IMR-90 (cell line): Measurements from ENCODE around the gene RDH12. TPM values are rescaled to one million over a fixed set of nuclear protein-coding genes. Genes with fewer than 3 reads are reported as not detected.
A peak's percentile ranks its signal among the peaks of the same experiment; 100 is the strongest.
"Not testable (repeated sequence)": the region's sequence is repeated elsewhere in the genome, so short reads cannot be mapped to it uniquely, and the experiment has no call there.

ENCODE experiments used
- ATAC-seq: fragments of 200-7000 bp; cut with Tn5 transposase; 2 replicates; pipeline ENCODE4 v1.9.1; 2020; ENCODE audit warnings: low read depth, mild to moderate bottlenecking, moderate library complexity
- Bru-seq: library from RNA; stranded (reverse); fragments of 400-500 nt; gene quantifications from one replicate; lab custom pipeline; 2021; lab: Mats Ljungman, UMichigan
- BruChase-seq, 2 experiments: library from RNA; stranded (reverse); fragments of 400-500 nt; gene quantifications; one replicate each; lab custom pipeline; 2021; lab: Mats Ljungman, UMichigan
- BruUV-seq: library from RNA; stranded (reverse); fragments of 400-500 nt; replicated peaks from 2 replicates; lab custom pipeline; 2021; lab: Mats Ljungman, UMichigan
- CTCF ChIA-PET: fragments of 300-600 bp; formaldehyde crosslinking; extraction: SDS; loops from one replicate; lab custom pipeline; 2021; ENCODE audit warnings: antibody characterized with exemption; lab: Yijun Ruan, JAX
- POLR2A ChIA-PET: fragments of 300-600 bp; sonication (Branson Sonifier 250); formaldehyde crosslinking; loops from one replicate; lab custom pipeline; 2022; ENCODE audit warnings: antibody characterized with exemption; ENCODE audit not compliant: unreplicated experiment; lab: Charles Lee
- DNase-seq: peaks from one replicate; pipeline ENCODE4 v3.0.0; 2013
- H2AFZ ChIP-seq: replicated peaks from 2 replicates; pipeline ENCODE3; 2013; ENCODE audit warnings: low read length, mild to moderate bottlenecking; ENCODE audit not compliant: poor library complexity
- H2AK5ac ChIP-seq: 2 replicates; pipeline ENCODE4 v1.6.1; 2013; ENCODE audit warnings: low read depth, low read length, inconsistent platforms
- H2AK9ac ChIP-seq: replicated peaks from 2 replicates; pipeline ENCODE3; 2013; ENCODE audit warnings: mild to moderate bottlenecking, low read depth, low read length, moderate library complexity; ENCODE audit not compliant: poor library complexity
- H2BK120ac ChIP-seq: 2 replicates; pipeline ENCODE4 v1.6.1; 2013; ENCODE audit warnings: low read depth, low read length, inconsistent platforms
- H2BK15ac ChIP-seq: 3 replicates; pipeline ENCODE4 v1.6.1; 2013; ENCODE audit warnings: low read depth, low read length, inconsistent platforms
- H2BK20ac ChIP-seq: 2 replicates; pipeline ENCODE4 v1.6.1; 2013; ENCODE audit warnings: low read depth, mild to moderate bottlenecking, inconsistent platforms, low read length, moderate library complexity
- H2BK5ac ChIP-seq: 2 replicates; pipeline ENCODE4 v1.6.1; 2013; ENCODE audit warnings: mild to moderate bottlenecking, low read depth, low read length, inconsistent platforms; ENCODE audit not compliant: poor library complexity, severe bottlenecking
- H3K14ac ChIP-seq: replicated peaks from 2 replicates; pipeline ENCODE4 v1.6.1; 2013; ENCODE audit warnings: low read depth, low read length, inconsistent platforms
- H3K18ac ChIP-seq: 2 replicates; pipeline ENCODE4 v1.6.1; 2013; ENCODE audit warnings: low read depth, low read length, control low read depth
- H3K23ac ChIP-seq: 2 replicates; pipeline ENCODE4 v1.6.1; 2013; ENCODE audit warnings: low read depth, low read length, inconsistent platforms
- H3K27ac ChIP-seq: 2 replicates; pipeline ENCODE4 v1.5.1; 2013; ENCODE audit warnings: mild to moderate bottlenecking, control low read depth, low read length; ENCODE audit not compliant: insufficient read depth
- H3K27me3 ChIP-seq: 2 replicates; pipeline ENCODE4 v1.6.1; 2013; ENCODE audit warnings: low read length; ENCODE audit not compliant: control insufficient read depth, insufficient read depth
- H3K36me3 ChIP-seq: 2 replicates; pipeline ENCODE4 v1.6.1; 2013; ENCODE audit warnings: low read length, mixed read lengths; ENCODE audit not compliant: control insufficient read depth, insufficient read depth
- H3K4ac ChIP-seq: 2 replicates; pipeline ENCODE4 v1.6.1; 2013; ENCODE audit warnings: low read depth, low read length, inconsistent platforms
- H3K4me1 ChIP-seq: 2 replicates; pipeline ENCODE4 v1.6.1; 2013; ENCODE audit warnings: low read length, mixed read lengths; ENCODE audit not compliant: control insufficient read depth, insufficient read depth
- H3K4me2 ChIP-seq: 2 replicates; pipeline ENCODE4 v1.6.1; 2013; ENCODE audit warnings: low read depth, mild to moderate bottlenecking, control low read depth, low read length, moderate library complexity
- H3K4me3 ChIP-seq: 2 replicates; pipeline ENCODE4 v1.5.1; 2013; ENCODE audit warnings: low read depth, mild to moderate bottlenecking, control low read depth, low read length, moderate library complexity; ENCODE audit not compliant: insufficient read depth
- H3K56ac ChIP-seq: 2 replicates; pipeline ENCODE4 v1.6.1; 2013; ENCODE audit warnings: low read length, inconsistent platforms; ENCODE audit not compliant: insufficient read depth; ENCODE audit errors: extremely low read depth
- H3K79me1 ChIP-seq, 2 experiments: 2 replicates each; pipeline ENCODE4 v1.6.1; 2013; ENCODE audit warnings: low read length in 2 of 2, inconsistent platforms in 1 of 2, low read depth in 1 of 2
- H3K9ac ChIP-seq: 2 replicates; pipeline ENCODE4 v1.6.1; 2013; ENCODE audit warnings: low read depth, low read length, control low read depth
- H3K9me1 ChIP-seq: 2 replicates; pipeline ENCODE4 v1.6.1; 2013; ENCODE audit warnings: low read length, inconsistent platforms; ENCODE audit not compliant: insufficient read depth
- H3K9me3 ChIP-seq: 2 replicates; pipeline ENCODE4 v1.6.1; 2013; ENCODE audit warnings: low read length; ENCODE audit not compliant: control insufficient read depth, insufficient read depth
- H4K20me1 ChIP-seq: 2 replicates; pipeline ENCODE4 v1.6.1; 2013; ENCODE audit warnings: low read length, inconsistent platforms; ENCODE audit not compliant: insufficient read depth
- H4K5ac ChIP-seq: 2 replicates; pipeline ENCODE4 v1.6.1; 2013; ENCODE audit warnings: mild to moderate bottlenecking, low read depth, low read length, control low read depth
- H4K8ac ChIP-seq, 2 experiments: 2 replicates each; pipeline ENCODE4 v1.6.1; 2013; ENCODE audit warnings: low read depth in 2 of 2, low read length in 2 of 2, control low read depth in 1 of 2, inconsistent platforms in 1 of 2
- H4K91ac ChIP-seq: 2 replicates; pipeline ENCODE4 v1.6.1; 2013; ENCODE audit warnings: low read depth, low read length, inconsistent platforms; ENCODE audit not compliant: insufficient read depth
- WGBS, 2 experiments: methylation state at CpG; one replicate each; pipeline versions ENCODE4 v1.1.5 to v1.1.7; 2013; ENCODE audit warnings: missing lambda C conversion rate in 2 of 2; ENCODE audit not compliant: insufficient read length in 1 of 2; ENCODE audit errors: extremely low coverage in 2 of 2; 5-methylcytosine and 5-hydroxymethylcytosine counted together
- dilution Hi-C: fragments of 300-500 bp; cut with HindIII; formaldehyde crosslinking; loops from one replicate; pipeline ENCODE4 v1.14.3; 2018; ENCODE audit warnings: low sequenced_read_pairs; ENCODE audit not compliant: unreplicated experiment
- in situ Hi-C: fragments of 300-500 bp; cut with MboI; formaldehyde crosslinking; loops from 3 replicates; pipeline ENCODE4 v1.14.3; 2019; ENCODE audit warnings: low sequenced_read_pairs, inconsistent platforms, mixed read lengths
- intact Hi-C: fragments of 100-400 bp; cut with micrococcal nuclease; formaldehyde crosslinking; loops from 2 replicates; pipeline ENCODE4 v1.10.0; 2022
- long read RNA-seq: library from polyadenylated mRNA; unstranded; transcript quantifications from one replicate; pipeline ENCODE4 v2.0.0, GENCODE V29; 2021; ENCODE audit not compliant: unreplicated experiment
- polyA plus RNA-seq, 3 experiments: library from polyadenylated mRNA; depleted of rRNA; stranded (reverse); fragments of >200 nt; gene quantifications; 2 replicates each; pipeline ENCODE4 v1.2.3, GENCODE V29; 2012; ENCODE audit warnings: low replicate concordance in 1 of 3
- total RNA-seq: library from RNA; depleted of rRNA; stranded (reverse); fragments of >200 nt; gene quantifications from 2 replicates; pipeline ENCODE4 v1.2.3, GENCODE V29; 2012; rRNA removed

RDH12 gene
- total RNA-seq (not detected in 2 replicates), polyA plus RNA-seq (2012; rRNA removed) (not detected in 2 replicates), Bru-seq, nascent RNA (not detected), BruChase-seq, experiment 1, labeled RNA remaining after a 6-hour chase (percentile 3 among the genes with signal in this experiment), BruChase-seq, experiment 2, labeled RNA remaining after a 2-hour chase (not detected)
- not detected in 2 replicates for polyA plus RNA-seq (2012; cell fraction: cytosol; rRNA removed)
- not detected in 2 replicates for polyA plus RNA-seq (2012; cell fraction: nucleus; rRNA removed; ENCODE audit: low replicate concordance)
- long read RNA-seq: 0 reads

- no CpG with 5 or more reads among the region's 8 CpGs for WGBS, 2 experiments
- H3K18ac ChIP-seq, H3K9ac ChIP-seq, ATAC-seq, H3K14ac ChIP-seq, H3K4ac ChIP-seq, POLR2A ChIA-PET, CTCF ChIA-PET, H2BK20ac ChIP-seq, H2BK5ac ChIP-seq, DNase-seq, intact Hi-C loops, H3K27ac ChIP-seq, H2AK9ac ChIP-seq, H3K23ac ChIP-seq, BruUV-seq, H2AK5ac ChIP-seq, H3K56ac ChIP-seq, H3K4me3 ChIP-seq, H2BK15ac ChIP-seq, H3K4me2 ChIP-seq, H4K8ac ChIP-seq, H4K5ac ChIP-seq, H3K79me1 ChIP-seq, H3K9me3 ChIP-seq, H2AFZ ChIP-seq, H4K20me1 ChIP-seq, H3K27me3 ChIP-seq, H2BK120ac ChIP-seq, H4K91ac ChIP-seq, dilution Hi-C loops, H3K36me3 ChIP-seq, H3K9me1 ChIP-seq, H3K4me1 ChIP-seq: not testable (repeated sequence)
- in situ Hi-C loops: loop anchor here (5.0 to 25.0 kb wide), 2 partner anchors 114 to 264 kb away; no protein-coding TSS in a partner anchor
These were observed at the start of gene RDH12 for GRCh38 chr14:67701492-67701891. TSS of gene RDH12 (plus strand) at chr14:67701886. CDS start at chr14:67722643, 20,757 bp downstream.
